ENCODE results near the gene MSRB1. TPM values are rescaled to one million over a fixed set of nuclear protein-coding genes. Genes with fewer than 3 reads are reported as not detected.
"Not testable (repeated sequence)": the region's sequence is repeated elsewhere in the genome, so short reads cannot be mapped to it uniquely, and the experiment has no call there.

The MSRB1 gene
- total and polyA plus RNA-seq, 2 donors (not counting 1 experiment from before 2014, with no cell fraction given): 7.1 to 21.4 TPM

DNA sequence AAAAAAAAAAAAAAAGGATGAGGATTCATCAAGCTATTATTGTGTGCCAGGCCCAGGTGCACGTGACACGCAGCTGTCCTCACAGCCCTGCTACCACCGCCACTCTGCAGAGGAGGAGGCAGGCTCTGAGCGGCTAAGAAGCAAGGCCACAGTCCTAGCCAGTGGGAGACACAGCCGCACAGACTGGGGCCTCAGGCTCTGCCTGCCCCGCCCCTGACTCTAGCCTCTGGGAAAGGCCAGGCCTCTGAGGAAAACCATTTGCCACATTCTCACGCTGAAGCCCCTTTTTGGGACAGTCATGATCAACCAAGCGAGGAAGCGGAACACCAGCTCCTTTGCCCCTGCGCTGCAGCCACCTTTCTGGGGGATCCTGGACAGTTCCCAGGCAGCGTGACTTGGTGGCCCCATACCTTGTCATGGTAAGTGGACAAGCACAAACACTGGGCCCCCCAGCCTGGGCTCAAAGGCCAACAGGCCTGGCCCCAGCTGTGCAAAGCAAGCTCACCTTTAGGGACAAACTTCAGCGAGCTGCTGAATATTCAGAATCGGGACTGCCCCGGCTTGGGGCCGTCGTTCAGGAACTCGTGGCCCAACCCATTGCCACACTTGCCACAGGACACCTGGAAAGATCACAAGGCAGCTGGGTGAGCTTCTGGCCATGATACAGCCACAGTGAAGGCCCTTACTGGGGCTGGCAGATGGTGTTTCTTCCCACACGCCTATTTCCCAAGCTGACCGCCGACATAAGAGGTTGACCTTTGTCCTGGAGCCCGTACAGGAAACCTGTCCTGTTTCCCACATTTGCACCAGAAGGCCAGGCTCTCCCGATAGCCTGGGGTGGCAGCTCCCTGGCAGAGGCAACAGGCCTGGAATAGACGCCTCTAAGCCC lies 2.5 kb downstream of the MSRB1 start:
- Histone ChIP-seq H3K9ac (ENCODE audit: insufficient read depth, low read length) (no peak overlapping the region), H3K27ac (ENCODE audit: insufficient read depth, low read length) (no peak overlapping the region), H3K4me2 (ENCODE audit: extremely low read depth, insufficient read depth, low read length) (no peak overlapping the region)

DNA sequence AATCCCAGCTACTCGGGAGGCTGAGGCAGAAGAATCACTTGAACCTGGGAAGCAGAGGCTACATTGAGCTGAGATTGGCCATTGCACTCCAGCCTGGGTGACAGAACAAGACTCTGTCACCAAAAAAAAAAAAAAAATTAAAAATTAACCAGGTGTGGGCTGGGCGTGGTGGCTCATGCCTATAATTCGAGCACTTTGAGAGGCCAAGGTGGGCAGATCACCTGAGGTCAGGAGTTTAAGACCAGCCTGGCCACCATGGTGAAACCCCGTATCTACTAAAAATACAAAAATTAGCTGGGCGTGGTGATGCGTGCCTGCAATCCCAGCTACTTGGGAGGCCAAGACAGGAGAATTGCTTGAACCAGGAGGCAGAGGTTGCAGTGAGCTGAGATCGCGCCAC lies 3.2 kb downstream of the MSRB1 start:
- not testable (repeated sequence) for H3K4me1 ChIP-seq (ENCODE audit: control insufficient read depth, extremely low read depth, insufficient read depth, low read length); H4K20me1 ChIP-seq (ENCODE audit: control insufficient read depth, extremely low read depth, insufficient read depth, low read length); H2AFZ ChIP-seq (ENCODE audit: low read length); DNase-seq (ENCODE audit: low read depth in 2 of 2); H3K27me3 ChIP-seq (ENCODE audit: control insufficient read depth, insufficient read depth, low read length); H3K9ac ChIP-seq (ENCODE audit: insufficient read depth, low read length); H3K9me3 ChIP-seq (ENCODE audit: control insufficient read depth, insufficient read depth, low read depth, low read length); H3K79me2 ChIP-seq (ENCODE audit: control insufficient read depth, insufficient read depth, low read length); H3K4me2 ChIP-seq (ENCODE audit: extremely low read depth, insufficient read depth, low read length); H3K36me3 ChIP-seq (ENCODE audit: control insufficient read depth, insufficient read depth, low read length); H3K27ac ChIP-seq (ENCODE audit: insufficient read depth, low read length); H3K4me3 ChIP-seq (replicated peaks in 1 of 4; ENCODE audit: control extremely low read depth in 1 of 4, insufficient read depth in 1 of 4, low read depth in 3 of 4, low read length in 4 of 4)

More for the DNA sequence above, 2.5 kb downstream of the MSRB1 start:
- Histone ChIP-seq H3K79me2 (ENCODE audit: control insufficient read depth, insufficient read depth, low read length) (no peaks in the 10 kb centered on the region), H4K20me1 (ENCODE audit: control insufficient read depth, extremely low read depth, insufficient read depth, low read length) (no peaks in the 10 kb centered on the region), H3K27me3 (ENCODE audit: control insufficient read depth, insufficient read depth, low read length) (no peaks in the 10 kb centered on the region), H3K4me3 (replicated peaks in 1 of 4; ENCODE audit: control extremely low read depth in 1 of 4, insufficient read depth in 1 of 4, low read depth in 3 of 4, low read length in 4 of 4) (no peak overlapping the region), H2AFZ (ENCODE audit: low read length) (no peak overlapping the region), H3K4me1 (ENCODE audit: control insufficient read depth, extremely low read depth, insufficient read depth, low read length) (peaks cover 7% of the 10 kb centered on the region), H3K9me3 (ENCODE audit: control insufficient read depth, insufficient read depth, low read depth, low read length) (no peaks in the 10 kb centered on the region), H3K36me3 (ENCODE audit: control insufficient read depth, insufficient read depth, low read length) (peaks cover 8% of the 10 kb centered on the region)
- no peak for DNase-seq (ENCODE audit: low read depth in 2 of 2)
- TF ChIP-seq, protein P1, sequence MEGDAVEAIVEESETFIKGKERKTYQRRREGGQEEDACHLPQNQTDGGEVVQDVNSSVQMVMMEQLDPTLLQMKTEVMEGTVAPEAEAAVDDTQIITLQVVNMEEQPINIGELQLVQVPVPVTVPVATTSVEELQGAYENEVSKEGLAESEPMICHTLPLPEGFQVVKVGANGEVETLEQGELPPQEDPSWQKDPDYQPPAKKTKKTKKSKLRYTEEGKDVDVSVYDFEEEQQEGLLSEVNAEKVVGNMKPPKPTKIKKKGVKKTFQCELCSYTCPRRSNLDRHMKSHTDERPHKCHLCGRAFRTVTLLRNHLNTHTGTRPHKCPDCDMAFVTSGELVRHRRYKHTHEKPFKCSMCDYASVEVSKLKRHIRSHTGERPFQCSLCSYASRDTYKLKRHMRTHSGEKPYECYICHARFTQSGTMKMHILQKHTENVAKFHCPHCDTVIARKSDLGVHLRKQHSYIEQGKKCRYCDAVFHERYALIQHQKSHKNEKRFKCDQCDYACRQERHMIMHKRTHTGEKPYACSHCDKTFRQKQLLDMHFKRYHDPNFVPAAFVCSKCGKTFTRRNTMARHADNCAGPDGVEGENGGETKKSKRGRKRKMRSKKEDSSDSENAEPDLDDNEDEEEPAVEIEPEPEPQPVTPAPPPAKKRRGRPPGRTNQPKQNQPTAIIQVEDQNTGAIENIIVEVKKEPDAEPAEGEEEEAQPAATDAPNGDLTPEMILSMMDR (conservative IDR thresholded peaks at IDR 0.05 in 1 of 2, IDR thresholded peaks at IDR 0.05 in 1 of 2; ENCODE audit: low read depth in 1 of 2, low read length in 2 of 2): no peak
- TF ChIP-seq EZH2 (IDR thresholded peaks at IDR 0.05; ENCODE audit: low read length, missing control alignments): no peak

DNA sequence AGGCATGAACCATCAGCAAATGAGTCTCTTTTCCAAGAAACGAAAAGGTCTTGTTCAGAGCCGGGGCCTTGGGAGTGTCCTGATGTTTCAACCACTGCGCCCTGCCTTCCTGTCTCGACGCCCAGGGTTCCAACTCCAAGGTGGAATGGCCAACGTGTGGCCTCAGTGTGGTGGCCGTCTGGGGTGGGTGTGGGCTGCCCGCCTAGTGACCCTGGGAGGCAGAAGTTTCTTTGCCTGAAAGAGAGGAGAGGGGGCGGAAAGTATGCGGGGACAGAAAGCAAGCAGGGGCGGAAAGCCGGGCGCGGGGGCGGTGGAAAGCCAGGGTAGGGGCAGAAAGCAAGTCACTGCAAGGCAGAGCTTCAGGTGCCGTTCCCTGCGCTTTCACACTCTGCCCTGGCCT lies 4.1 kb downstream of the MSRB1 start:
- Histone ChIP-seq H3K79me2 (ENCODE audit: control insufficient read depth, insufficient read depth, low read length) (no peaks in the 10 kb centered on the region), H3K9me3 (ENCODE audit: control insufficient read depth, insufficient read depth, low read depth, low read length) (no peaks in the 10 kb centered on the region), H3K27me3 (ENCODE audit: control insufficient read depth, insufficient read depth, low read length) (no peaks in the 10 kb centered on the region), H2AFZ (ENCODE audit: low read length) (no peak overlapping the region), H3K4me1 (ENCODE audit: control insufficient read depth, extremely low read depth, insufficient read depth, low read length) (peaks cover 7% of the 10 kb centered on the region), H3K4me3 (replicated peaks in 1 of 4; ENCODE audit: control extremely low read depth in 1 of 4, insufficient read depth in 1 of 4, low read depth in 3 of 4, low read length in 4 of 4) (no peak overlapping the region), H3K4me2 (ENCODE audit: extremely low read depth, insufficient read depth, low read length) (no peak overlapping the region), H3K36me3 (ENCODE audit: control insufficient read depth, insufficient read depth, low read length) (peaks cover 8% of the 10 kb centered on the region), H4K20me1 (ENCODE audit: control insufficient read depth, extremely low read depth, insufficient read depth, low read length) (no peaks in the 10 kb centered on the region), H3K9ac (ENCODE audit: insufficient read depth, low read length) (no peak overlapping the region), H3K27ac (ENCODE audit: insufficient read depth, low read length) (no peak overlapping the region)
- DNase-seq (ENCODE audit: low read depth in 2 of 2): no peak
- TF ChIP-seq, protein P1 (conservative IDR thresholded peaks at IDR 0.05 in 1 of 2, IDR thresholded peaks at IDR 0.05 in 1 of 2; ENCODE audit: low read depth in 1 of 2, low read length in 2 of 2): no peak
- no peak for TF ChIP-seq EZH2 (IDR thresholded peaks at IDR 0.05; ENCODE audit: low read length, missing control alignments)
